Memory B cell (primary cell): ENCODE results near the gene CAMKMT.
A peak's percentile ranks its signal among the peaks of the same experiment; 100 is the strongest.

Experiments used
- ATAC-seq: fragments of 150-1000 bp; cut with Tn5 transposase; 2 replicates; pipeline ENCODE4 v1.10.0; 2021; ENCODE audit warnings: low read depth, mild to moderate bottlenecking, moderate library complexity
- DNase-seq, 2 donors: peaks; one replicate each; pipeline ENCODE4 v3.0.0; 2022; ENCODE audit warnings: low spot score in 2 of 2
- H3K27ac Mint-ChIP-seq: one replicate; pipeline ENCODE4 v1.8.0; 2022; ENCODE audit warnings: mild to moderate bottlenecking, moderate library complexity, mixed read lengths
- H3K27me3 Mint-ChIP-seq: one replicate; pipeline ENCODE4 v1.8.0; 2022; ENCODE audit warnings: mixed read lengths
- H3K36me3 Mint-ChIP-seq: one replicate; pipeline ENCODE4 v1.8.0; 2022; ENCODE audit warnings: mild to moderate bottlenecking, mixed read lengths
- H3K4me1 Mint-ChIP-seq: one replicate; pipeline ENCODE4 v1.8.0; 2022; ENCODE audit warnings: mixed read lengths
- H3K4me3 Mint-ChIP-seq: one replicate; pipeline ENCODE4 v1.8.0; 2022; ENCODE audit warnings: mild to moderate bottlenecking, moderate library complexity, mixed read lengths
- H3K9me3 Mint-ChIP-seq: one replicate; pipeline ENCODE4 v1.8.0; 2022; ENCODE audit warnings: mixed read lengths

Gene CAMKMT

DNA sequence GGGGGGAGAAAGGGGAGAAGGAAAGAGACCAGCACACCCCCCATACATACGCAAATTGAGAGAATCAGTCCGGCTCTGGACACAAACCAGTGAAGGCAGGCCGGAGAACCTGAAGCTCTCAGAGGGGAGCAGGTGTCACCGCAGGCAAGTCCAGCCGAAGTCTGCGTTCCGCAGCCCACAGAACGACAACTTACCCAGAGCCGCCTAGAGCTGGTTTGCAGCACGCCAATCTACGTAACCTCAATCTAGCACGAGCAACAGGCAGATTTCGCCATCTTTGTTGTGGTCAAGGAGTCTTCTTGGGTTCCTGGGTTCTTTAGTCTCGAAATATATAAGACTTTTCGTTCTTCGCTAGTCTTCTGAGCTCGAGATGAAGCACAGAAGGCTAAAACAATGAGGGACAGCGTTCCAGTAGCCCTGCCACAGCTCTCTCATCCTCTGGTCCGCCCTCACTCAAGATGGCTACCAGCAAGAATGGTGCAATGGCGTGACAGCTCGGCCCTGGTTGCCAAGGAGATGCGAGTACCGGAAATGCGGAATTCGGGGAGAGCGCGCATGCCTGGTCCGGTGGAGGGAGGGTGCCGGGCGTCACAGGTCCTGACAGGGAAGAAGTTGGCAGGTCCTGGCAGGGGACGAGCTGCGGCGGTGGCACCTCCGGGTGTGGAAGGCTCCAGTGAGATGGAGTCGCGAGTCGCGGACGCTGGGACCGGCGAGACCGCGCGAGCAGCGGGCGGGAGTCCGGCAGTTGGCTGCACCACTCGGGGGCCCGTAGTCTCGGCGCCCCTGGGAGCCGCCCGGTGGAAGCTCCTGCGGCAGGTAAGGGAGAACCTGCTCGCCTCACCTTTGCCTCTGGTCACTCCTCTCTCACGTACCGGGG is at the start of gene CAMKMT, which contains the start of gene PREPL:
Gene CAMKMT, plus strand, starts transcription at position 618 of the 877 bp plus-strand sequence.
Gene PREPL, minus strand, starts transcription at position 165 of the 877 bp plus-strand sequence. CDS start 15,152 bp downstream, outside the sequence.
- no peaks in the 10 kb centered on the region for H3K9me3 Mint-ChIP-seq
- no peaks in the 10 kb centered on the region for H3K36me3 Mint-ChIP-seq
- H3K27ac Mint-ChIP-seq = peak within 1 kb of the TSS; percentile 99
- ATAC-seq (peak; percentile 85), DNase-seq (peak; percentile 97 to 98)
- no peaks in the 10 kb centered on the region for H3K27me3 Mint-ChIP-seq
- peak within 1 kb of the TSS; percentile 97 for H3K4me3 Mint-ChIP-seq
- H3K4me1 Mint-ChIP-seq = peaks cover 34% of the 10 kb centered on the region

DNA sequence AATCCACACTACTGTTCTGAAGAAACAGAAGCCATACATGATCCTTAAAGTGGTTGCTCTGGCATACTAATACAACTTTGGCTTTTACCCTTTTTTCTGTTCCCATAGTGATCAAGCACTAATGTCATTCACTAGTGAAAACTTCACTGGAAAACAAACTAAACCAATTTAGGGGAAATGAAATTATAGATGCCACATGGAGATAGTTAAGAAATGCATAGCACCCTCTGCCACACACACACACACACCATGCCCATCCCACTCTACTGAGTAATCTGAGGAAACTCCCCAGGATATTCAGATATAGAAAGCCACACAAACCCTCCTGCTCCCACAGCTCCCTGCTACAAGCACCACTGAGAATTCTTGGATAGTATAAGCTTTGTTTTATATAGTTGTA is 47.4 kb upstream of the CAMKMT start:
- no peak for DNase-seq
- no peak overlapping the region for H3K27ac Mint-ChIP-seq
- ATAC-seq = no peak
- no peak overlapping the region for H3K4me3 Mint-ChIP-seq
- no peaks in the 10 kb centered on the region for H3K27me3 Mint-ChIP-seq
- H3K4me1 Mint-ChIP-seq = no peaks in the 10 kb centered on the region
- peaks cover 39% of the 10 kb centered on the region for H3K36me3 Mint-ChIP-seq
- peaks cover 10% of the 10 kb centered on the region for H3K9me3 Mint-ChIP-seq

DNA sequence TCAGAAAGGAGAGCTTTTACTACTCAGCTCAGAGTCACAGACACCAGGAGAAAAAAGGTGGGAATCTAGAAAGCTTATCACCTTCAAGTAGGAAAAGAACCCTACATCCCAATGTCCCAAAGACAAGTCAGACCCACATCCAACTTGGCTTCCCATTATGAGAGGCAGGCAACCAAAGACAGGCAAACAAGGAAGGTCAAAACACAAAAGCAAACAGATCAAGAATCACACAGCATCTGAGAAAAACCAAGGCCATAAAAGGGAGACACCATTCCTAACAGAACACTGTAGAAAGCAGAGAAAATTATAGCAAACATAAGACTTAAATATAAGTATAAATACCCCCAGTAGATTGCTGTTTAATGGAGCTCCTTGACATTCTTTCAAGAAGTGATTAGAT is 45.8 kb upstream of the CAMKMT start:
- Mint-ChIP-seq H3K9me3 (peaks cover 9% of the 10 kb centered on the region), H3K4me1 (no peaks in the 10 kb centered on the region), H3K4me3 (no peak overlapping the region), H3K36me3 (peaks cover 44% of the 10 kb centered on the region), H3K27me3 (no peaks in the 10 kb centered on the region), H3K27ac (no peak overlapping the region)
- ATAC-seq (no peak), DNase-seq (no peak)

DNA sequence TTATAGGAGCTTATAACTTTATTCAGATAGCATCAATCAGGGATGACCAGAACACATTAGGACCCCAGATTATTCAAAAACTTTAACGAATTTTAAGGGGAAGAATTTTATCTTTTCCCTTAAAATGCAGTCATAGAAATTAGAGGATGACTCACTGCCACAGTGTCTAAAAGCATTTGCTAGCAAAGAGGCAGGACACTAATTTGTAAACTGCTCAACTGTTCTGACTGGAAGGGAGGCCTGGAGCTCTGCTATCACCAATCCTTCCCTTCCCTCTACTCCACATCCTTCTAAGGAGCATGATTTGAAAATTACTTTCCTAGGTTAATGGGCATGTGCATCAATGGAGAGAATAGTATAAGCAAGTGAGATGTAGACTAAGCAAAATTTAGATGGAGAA is 40.9 kb upstream of the CAMKMT start:
- DNase-seq (no peak), ATAC-seq (no peak)
- no peaks in the 10 kb centered on the region for H3K4me1 Mint-ChIP-seq
- H3K4me3 Mint-ChIP-seq = no peak overlapping the region
- H3K9me3 Mint-ChIP-seq = no peaks in the 10 kb centered on the region
- H3K27me3 Mint-ChIP-seq = no peaks in the 10 kb centered on the region
- peaks cover 50% of the 10 kb centered on the region for H3K36me3 Mint-ChIP-seq
- H3K27ac Mint-ChIP-seq = no peak overlapping the region

DNA sequence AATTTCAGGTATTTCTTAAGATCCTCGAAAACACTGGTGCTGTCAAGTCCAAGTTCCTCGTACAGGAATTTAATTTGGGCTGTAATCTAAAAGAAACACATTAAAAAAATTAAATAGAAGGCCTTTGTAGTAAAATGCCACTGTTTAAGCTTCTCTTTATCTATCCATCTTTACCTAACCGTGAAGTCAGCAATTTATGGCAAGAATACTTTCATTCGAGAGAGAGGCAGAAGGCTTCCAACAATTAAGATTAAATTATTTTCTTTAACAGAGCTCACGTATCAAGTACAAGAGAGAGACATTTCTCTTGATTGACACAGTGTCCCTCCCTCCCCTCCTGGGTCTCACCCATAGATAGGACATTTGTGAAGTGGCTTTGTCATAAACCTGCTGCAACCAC is 40.4 kb upstream of the CAMKMT start:
- DNase-seq = no peak
- ATAC-seq = no peak
- Mint-ChIP-seq H3K4me3 (no peak overlapping the region), H3K27ac (no peak overlapping the region), H3K36me3 (peaks cover 44% of the 10 kb centered on the region), H3K4me1 (no peaks in the 10 kb centered on the region), H3K27me3 (no peaks in the 10 kb centered on the region), H3K9me3 (no peaks in the 10 kb centered on the region)

DNA sequence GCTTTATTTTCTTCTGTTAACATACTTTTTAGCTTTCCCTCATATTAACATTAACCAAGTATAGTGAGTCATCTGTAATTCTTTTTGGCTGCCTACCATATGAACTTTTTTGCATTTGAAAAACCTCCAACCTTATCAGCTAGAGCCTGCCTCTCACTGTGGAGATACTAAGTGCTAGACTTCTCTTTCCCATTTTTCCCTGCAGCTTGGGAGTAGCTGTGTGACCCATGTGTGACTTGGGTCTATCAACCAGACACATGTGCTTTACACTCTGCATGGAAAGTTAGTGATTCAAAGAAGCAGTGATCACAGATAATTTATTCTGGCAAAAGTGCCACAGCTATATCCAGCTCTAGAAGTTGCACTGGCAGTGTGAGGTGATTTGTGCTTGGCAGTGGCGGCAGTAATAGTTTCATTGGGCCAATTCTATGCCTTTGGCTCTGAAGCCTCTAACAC is 36.7 kb upstream of the CAMKMT start:
- Mint-ChIP-seq H3K36me3 (peaks cover 47% of the 10 kb centered on the region), H3K4me1 (no peaks in the 10 kb centered on the region), H3K4me3 (no peak overlapping the region), H3K27ac (no peak overlapping the region), H3K9me3 (no peaks in the 10 kb centered on the region), H3K27me3 (no peaks in the 10 kb centered on the region)
- ATAC-seq = no peak
- no peak for DNase-seq

DNA sequence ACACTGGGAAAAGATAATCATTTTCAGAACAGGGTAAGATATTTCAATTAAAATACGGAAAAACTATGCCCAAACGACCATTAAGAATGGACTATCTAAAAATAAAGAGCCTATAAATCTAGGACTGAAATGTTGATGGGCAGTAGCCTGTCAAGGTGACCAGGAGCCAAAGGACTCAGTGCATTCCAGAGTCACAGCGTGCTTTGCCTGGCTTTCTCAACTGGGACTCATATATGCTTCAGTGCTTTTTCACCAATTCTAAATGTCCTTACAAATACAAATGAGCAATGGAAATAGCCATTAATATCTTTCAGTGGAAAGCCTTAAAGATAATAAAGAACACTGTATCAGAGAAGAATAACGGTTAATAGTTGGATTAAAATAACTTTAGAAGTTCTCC is 35.9 kb upstream of the CAMKMT start:
- no peak overlapping the region for H3K4me3 Mint-ChIP-seq
- H3K9me3 Mint-ChIP-seq = no peaks in the 10 kb centered on the region
- H3K4me1 Mint-ChIP-seq = no peaks in the 10 kb centered on the region
- H3K36me3 Mint-ChIP-seq = peaks cover 45% of the 10 kb centered on the region
- H3K27ac Mint-ChIP-seq = no peak overlapping the region
- no peaks in the 10 kb centered on the region for H3K27me3 Mint-ChIP-seq
- no peak for DNase-seq
- ATAC-seq = no peak

DNA sequence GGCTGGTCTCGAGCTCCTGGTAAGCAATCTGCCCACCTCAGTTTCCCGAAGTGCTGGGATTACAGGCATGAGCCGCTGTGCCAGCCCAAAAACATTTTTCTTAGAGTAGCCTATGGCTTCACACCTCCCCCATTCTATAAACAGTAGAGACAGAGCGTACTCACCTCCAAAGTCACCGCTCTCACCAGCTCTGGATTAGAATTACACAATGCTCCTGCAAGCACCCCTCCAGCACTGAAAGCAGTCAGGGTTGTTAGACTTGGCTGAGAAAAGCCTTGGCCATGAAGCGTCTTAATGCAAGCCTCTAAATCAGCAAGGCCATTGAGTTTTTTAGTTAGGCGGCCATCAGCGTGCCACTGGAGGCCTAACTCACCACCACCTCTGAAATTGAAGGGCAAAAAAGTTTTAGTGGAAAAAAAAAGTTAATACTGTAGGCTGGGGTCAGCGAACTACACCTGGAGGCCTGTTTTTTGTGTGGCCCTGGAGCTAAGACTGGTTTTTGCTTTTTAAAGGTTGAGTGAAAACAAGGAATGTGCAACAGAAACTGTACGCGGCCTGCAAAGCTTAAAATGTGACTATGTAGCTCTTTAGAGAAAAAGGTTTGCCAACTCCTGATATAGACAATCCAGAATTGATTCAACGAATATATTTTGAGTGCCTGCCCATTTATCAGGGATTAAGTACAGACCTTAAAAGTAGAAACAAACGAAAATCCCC is 35.0 kb upstream of the CAMKMT start:
- H3K4me3 Mint-ChIP-seq = no peak overlapping the region
- ATAC-seq (no peak), DNase-seq (no peak)
- no peaks in the 10 kb centered on the region for H3K27me3 Mint-ChIP-seq
- peaks cover 46% of the 10 kb centered on the region for H3K36me3 Mint-ChIP-seq
- H3K4me1 Mint-ChIP-seq = no peaks in the 10 kb centered on the region
- H3K27ac Mint-ChIP-seq = no peak overlapping the region
- no peaks in the 10 kb centered on the region for H3K9me3 Mint-ChIP-seq

DNA sequence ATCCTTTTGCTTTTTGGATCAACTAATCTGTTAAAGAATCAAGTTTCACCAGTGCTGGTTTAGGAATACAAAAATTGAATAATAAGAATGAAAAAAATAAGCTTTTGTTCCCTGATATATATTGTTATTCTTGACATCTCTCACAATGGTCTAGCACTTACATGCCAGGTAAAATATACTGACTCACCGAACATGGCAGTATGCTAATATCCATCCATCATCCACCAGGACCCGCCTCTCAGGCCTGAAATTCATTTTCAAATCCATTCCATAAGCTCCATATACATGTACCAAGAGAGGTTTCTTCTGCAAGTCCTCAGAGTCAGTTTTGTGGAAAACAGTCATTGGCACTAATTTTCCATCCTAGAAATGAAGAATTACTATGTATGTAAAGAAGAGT is 33.0 kb upstream of the CAMKMT start:
- Mint-ChIP-seq H3K27ac (no peak overlapping the region), H3K9me3 (no peaks in the 10 kb centered on the region), H3K4me3 (no peak overlapping the region), H3K4me1 (no peaks in the 10 kb centered on the region), H3K36me3 (peaks cover 40% of the 10 kb centered on the region), H3K27me3 (no peaks in the 10 kb centered on the region)
- DNase-seq = no peak
- ATAC-seq = no peak

DNA sequence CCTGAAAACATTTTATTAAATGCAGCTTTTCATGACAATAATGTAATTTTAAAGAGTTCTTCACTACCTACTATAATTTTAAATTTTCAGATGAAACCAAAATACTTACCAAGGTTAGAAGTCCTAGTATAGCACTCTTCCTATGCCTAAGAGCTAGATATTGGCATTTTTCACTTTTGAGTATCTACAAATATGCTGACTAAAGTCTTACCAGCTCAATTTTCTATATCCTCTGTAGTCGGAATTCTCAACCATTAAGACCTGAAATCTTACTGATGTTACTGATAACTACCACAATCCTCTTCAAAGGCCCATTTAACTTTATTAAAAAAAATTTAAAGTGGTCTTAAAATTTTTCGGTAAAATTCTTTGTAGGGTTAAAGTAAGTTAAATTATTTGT is 32.4 kb upstream of the CAMKMT start:
- ATAC-seq (no peak), DNase-seq (no peak)
- no peaks in the 10 kb centered on the region for H3K9me3 Mint-ChIP-seq
- no peaks in the 10 kb centered on the region for H3K27me3 Mint-ChIP-seq
- H3K27ac Mint-ChIP-seq = peak overlapping the region; percentile 55
- no peak overlapping the region for H3K4me3 Mint-ChIP-seq
- H3K36me3 Mint-ChIP-seq = peaks cover 36% of the 10 kb centered on the region
- no peaks in the 10 kb centered on the region for H3K4me1 Mint-ChIP-seq

DNA sequence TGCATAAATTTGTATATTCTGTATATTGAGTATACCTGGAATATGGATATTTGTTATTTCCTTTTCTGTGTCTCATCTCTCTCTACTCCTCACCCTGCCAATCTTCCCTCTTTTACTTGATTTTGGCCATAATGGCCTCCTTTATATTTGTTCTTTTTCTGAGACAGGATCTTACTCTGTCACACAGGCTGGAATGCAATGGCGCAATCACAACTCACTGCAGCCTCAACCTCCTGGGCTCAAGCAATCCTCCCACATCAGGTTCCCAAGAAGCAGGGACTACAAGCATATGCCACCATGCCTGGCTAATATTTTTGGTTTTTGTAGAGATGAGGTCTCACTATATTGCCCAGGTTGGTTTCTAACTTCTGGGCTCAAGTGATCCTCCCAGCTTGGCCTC is 30.9 kb upstream of the CAMKMT start:
- no peaks in the 10 kb centered on the region for H3K9me3 Mint-ChIP-seq
- H3K4me1 Mint-ChIP-seq = peaks cover 1% of the 10 kb centered on the region
- ATAC-seq (no peak), DNase-seq (no peak)
- H3K4me3 Mint-ChIP-seq = no peak overlapping the region
- peak overlapping the region; percentile 8 for H3K27ac Mint-ChIP-seq
- H3K27me3 Mint-ChIP-seq = no peaks in the 10 kb centered on the region
- H3K36me3 Mint-ChIP-seq = peaks cover 35% of the 10 kb centered on the region

DNA sequence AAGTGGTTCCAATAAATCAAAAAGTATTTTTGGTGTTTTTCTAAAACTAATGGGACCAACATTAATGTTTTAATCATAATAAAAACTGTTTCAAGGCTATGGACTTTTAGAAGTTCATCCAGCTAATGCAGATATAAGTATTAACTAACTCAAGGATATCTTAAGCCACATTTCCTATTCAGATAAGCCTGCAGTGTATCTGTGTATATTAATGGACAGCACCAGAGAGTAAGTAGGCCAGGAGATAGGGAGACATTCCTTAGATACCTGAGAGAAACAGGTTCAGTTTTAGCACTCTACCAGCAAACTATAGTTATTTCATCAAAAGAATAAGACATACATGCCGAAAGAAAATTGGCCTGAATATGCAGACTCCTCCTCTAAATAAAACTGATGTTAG is 27.8 kb upstream of the CAMKMT start:
- Mint-ChIP-seq H3K27ac (no peak overlapping the region), H3K27me3 (no peaks in the 10 kb centered on the region), H3K36me3 (peaks cover 50% of the 10 kb centered on the region), H3K4me3 (no peak overlapping the region), H3K9me3 (no peaks in the 10 kb centered on the region), H3K4me1 (peaks cover 6% of the 10 kb centered on the region)
- ATAC-seq = no peak
- DNase-seq = no peak

DNA sequence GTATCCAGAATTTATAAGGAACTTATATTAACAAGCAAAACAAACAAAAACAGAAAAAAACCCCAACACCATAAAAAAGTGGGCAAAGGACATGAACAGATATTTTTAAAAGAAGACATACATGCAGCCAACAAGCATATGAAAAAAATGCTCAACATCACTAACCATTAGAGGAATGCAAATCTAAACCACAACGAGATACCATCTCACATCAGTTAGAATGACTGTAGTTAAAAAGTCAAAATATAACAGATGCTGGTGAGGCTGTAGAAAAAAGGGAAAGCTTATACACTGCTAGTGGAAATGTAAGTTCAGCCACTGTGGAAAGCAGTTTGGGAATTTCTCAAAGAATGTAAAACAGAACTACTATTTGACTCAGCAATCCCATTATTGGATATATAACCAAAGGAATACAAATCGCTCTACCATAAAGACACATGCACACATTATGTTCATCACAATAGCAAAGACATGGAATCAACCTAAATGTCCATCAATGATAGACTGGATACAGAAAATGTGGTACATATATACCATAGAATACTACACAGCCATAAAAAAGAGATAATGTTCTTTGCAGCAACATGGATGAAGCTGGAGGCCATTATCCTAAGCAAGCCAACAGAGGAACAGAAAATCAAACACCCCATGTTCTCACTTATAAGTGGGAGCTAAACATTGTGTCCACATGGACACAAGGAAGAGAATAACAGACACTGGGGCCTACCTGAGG is 25.8 kb upstream of the CAMKMT start:
- H3K27me3 Mint-ChIP-seq = no peaks in the 10 kb centered on the region
- H3K4me1 Mint-ChIP-seq = peaks cover 6% of the 10 kb centered on the region
- no peak overlapping the region for H3K4me3 Mint-ChIP-seq
- no peak overlapping the region for H3K27ac Mint-ChIP-seq
- peaks cover 49% of the 10 kb centered on the region for H3K36me3 Mint-ChIP-seq
- ATAC-seq (no peak), DNase-seq (no peak)
- H3K9me3 Mint-ChIP-seq = no peaks in the 10 kb centered on the region

DNA sequence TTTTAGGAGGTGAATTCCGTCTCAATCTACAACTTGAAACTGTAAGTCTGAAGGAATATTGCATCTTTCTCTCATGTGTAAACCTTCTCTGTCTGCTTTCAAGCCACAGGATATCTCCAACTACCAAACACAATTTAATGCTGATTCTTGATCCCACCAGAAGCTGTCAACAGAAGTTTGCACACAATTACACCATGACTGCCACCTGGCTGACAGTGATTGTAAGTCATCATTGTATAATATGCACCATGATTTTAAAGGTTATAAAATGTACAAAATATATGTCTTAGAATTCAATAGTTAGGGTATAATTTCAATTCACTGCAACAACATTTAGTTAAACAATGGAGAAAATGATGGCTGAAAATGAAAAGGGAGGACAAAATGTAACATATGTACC is 18.9 kb upstream of the CAMKMT start:
- no peak overlapping the region for H3K4me3 Mint-ChIP-seq
- no peaks in the 10 kb centered on the region for H3K9me3 Mint-ChIP-seq
- H3K27me3 Mint-ChIP-seq = no peaks in the 10 kb centered on the region
- peak; percentile 46 for ATAC-seq
- peaks cover 2% of the 10 kb centered on the region for H3K4me1 Mint-ChIP-seq
- no peak overlapping the region for H3K27ac Mint-ChIP-seq
- H3K36me3 Mint-ChIP-seq = peaks cover 20% of the 10 kb centered on the region
- no peak for DNase-seq
